ENCODE measurements around the gene SPATA3.
A peak's percentile ranks its signal among the peaks of the same experiment; 100 is the strongest.

Gene SPATA3

DNA sequence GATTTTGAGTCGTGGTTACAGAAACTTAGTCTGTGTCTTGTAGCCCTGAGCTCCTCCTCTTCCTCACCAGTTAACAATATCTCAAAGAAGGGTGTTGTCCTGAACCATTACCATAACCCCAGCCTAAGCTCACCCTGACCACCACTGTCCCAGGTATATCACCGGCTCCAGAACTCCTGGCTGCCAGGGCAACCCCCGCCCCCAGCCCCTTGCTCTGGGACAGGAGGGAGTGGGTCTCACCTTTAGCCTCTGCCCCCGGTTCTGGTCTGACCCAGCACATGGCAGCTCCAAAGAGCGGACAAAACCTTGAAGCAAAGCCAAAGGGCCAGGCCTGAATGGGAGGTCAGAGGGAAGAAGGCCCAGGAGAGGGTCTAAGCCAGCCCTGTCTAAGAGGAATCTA is 55.2 kb downstream of the SPATA3 start:
- DNase-seq = no peak

DNA sequence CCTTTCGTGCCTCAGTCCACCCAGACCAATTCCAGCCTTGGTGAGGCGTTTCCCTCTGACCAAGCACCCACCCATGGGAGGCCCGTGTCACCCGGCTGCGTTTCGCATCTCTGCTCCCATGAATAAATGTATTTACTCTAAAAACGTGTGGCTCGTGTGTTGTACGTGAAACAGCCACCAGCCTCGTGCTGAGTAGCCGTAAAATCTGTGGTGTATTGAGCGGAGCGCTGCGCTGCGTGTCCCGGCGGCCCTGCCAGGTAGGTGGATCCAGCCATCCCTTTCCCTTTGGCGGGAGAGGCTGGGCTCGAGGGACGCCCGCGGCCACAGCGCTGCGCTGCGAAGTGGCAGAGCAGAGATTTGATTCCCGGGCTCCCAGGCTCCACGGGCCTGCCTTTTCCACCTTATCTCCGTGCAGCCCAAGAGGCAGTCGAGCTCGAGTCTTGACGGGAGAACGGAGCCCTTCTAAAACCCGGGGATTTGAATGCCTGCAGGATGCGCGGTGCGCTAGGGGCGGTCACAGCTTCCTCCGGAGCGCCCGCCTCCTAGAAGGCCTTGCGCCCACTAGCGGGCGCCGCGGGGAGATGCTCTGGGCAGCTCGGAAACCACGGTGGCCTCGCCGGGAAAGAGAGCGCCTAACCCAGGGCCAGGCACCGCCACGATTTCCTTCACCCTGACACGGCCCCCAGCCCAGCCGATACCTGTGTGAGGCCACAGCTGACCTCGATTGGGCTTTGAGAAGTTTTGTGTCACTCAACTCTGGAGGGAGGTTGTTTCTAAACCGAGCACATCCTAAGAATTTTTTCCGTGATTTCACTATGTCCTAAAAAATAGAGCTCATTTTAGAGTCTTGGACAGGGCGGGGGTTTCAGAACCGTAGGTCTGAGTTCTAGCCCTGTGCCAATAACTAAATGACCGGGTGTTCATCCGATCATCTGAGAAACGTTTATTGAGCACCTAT is 56.9 kb downstream of the SPATA3 start:
- peak; percentile 88 for DNase-seq

DNA sequence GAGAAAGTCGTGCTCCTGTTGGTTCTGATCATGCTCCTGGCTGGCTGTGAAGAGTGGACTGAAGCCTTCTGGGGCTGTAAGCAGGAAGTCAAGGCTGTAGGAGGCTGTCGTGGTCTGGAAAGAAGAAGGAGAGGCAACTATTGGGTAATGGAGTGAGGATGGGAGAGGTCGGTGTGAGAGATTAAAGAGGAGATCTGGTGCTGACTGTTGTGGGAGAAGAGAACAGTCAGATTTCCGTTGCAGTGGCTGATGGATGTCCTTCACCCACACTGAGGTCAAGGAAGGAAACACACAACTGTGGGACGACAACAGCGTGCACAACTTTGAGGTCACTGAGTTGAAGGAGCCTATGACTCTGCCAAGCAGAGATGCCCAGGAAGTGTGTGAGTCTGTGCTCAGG is 57.9 kb downstream of the SPATA3 start:
- no peak for DNase-seq

DNA sequence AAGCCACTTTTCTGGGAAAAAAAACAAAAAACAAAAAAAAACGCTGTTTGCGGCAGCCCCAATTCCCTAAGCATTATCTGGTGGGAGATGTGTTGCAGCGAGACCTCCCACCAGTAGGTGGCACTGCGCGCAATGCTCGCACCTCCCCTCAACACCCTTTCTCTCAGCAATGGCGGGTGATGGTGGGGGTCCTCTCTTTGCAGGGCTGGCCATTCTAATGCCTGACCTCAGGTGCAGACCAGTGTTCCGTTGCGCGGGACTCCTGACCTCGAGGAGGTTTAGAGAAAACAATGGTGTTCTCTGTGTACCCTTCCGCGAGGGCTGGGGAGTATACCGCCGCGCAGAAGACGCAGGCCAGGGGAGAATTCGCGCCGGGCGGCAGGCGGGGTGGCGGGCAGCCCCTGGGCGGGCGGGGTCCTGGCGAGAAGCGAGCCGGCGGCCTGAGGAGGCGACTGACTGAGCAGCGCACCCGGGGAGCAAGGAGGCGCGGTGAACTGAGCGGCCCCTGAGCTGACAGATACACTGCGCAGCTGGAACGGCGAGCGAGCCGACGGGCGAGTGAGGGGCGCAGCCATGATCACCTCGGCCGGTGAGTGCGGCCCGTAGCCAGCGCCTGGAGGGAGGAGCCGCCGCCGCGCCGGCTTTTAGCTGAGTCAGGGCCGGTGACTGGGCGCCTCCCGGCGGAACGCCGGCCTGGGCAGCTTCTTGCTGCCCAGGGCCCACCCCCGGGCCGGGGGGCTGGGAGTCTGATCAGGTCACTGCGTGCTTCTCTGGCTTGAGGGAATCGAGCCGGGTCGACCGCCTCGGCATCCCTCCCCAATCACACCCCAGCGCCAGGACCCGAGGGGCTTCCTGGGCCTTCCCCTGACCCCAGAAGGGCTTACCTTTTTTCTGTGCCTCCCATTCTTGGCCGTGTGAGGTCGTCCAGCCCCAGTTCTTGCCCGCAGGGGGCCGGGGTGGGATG is 60.8 kb downstream of the SPATA3 start, which contains the start of gene PSMD1:
PSMD1 (plus strand) TSS at position 415 of the 964 bp plus-strand sequence; CDS start at position 574, 159 bp downstream.
- DNase-seq = peak; percentile 93

DNA sequence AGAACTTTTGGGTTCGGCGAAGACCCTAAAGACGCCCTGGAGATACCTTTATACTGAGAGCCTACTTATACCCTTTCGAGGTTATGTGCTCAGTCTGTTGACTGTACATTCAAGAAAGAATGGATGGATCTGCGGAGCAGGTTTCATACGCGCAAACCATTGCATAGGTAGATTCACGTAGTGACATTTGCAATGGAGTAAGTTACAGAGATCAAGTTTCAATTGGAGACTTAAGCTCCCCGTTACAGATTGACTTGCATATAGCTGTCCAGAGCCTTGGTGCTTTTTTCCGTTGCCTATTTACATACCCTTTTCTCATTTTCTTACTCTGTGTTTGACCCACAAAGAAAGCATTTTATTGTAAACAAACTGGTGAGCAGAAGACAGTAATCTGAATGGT is 61.7 kb downstream of the SPATA3 start:
- DNase-seq = no peak

Data from CD4-positive, alpha-beta T cell treated with Interleukin-6 for 4 hours (primary cell).